ENCODE measurements around the gene LLGL2. TPM values are rescaled to one million over a fixed set of nuclear protein-coding genes. Genes with fewer than 3 reads are reported as not detected.
"Not testable (repeated sequence)": the region's sequence is repeated elsewhere in the genome, so short reads cannot be mapped to it uniquely, and the experiment has no call there.

The LLGL2 gene
- total RNA-seq, 2 experiments from 2014 or later: 10.6 to 13.1 TPM

- POLR2A ChIA-PET: not testable (repeated sequence)
- CTCF ChIA-PET: interaction anchor here (0.6 kb wide), 2 partner anchors 141 to 409 kb away, joined by 4 read pairs; no protein-coding TSS in a partner anchor
Measured at GRCh38 chr17:75593430-75593829, 67.9 kb downstream of the LLGL2 start.

GRCh38 chr17:75594499-75595283, 69.2 kb downstream of the LLGL2 start:
- ChIA-PET CTCF (no interaction called here), POLR2A (no interaction called here)

GRCh38 chr17:75595284-75595919, 69.9 kb downstream of the LLGL2 start:
- ChIA-PET CTCF (no interaction called here), POLR2A (no interaction called here)

GRCh38 chr17:75595920-75596313, 70.4 kb downstream of the LLGL2 start:
- CTCF ChIA-PET: interaction anchor here (1.2 kb wide), 1 partner anchor 17 kb away, joined by 3 read pairs; no protein-coding TSS in a partner anchor
- POLR2A ChIA-PET: no interaction called here

GRCh38 chr17:75596320-75597087, 71.0 kb downstream of the LLGL2 start:
- ChIA-PET CTCF (interaction anchor here (0.6 to 1.7 kb wide), 3 partner anchors 18 to 367 kb away, joined by 3 to 8 read pairs (median 3); partner anchors contain the start of gene SMIM5), POLR2A (no interaction called here)

GRCh38 chr17:75601057-75601987, 75.8 kb downstream of the LLGL2 start:
- CTCF ChIA-PET: interaction anchor here (0.6 to 2.4 kb wide), 22 partner anchors 8 to 152 kb away, joined by 3 to 14 read pairs (median 4); partner anchors contain the start of genes MYO15B and SMIM5
- POLR2A ChIA-PET: no interaction called here

- POLR2A ChIA-PET: no interaction called here
- CTCF ChIA-PET: interaction anchor here (1.3 to 2.4 kb wide), 5 partner anchors 11 to 147 kb away, joined by 3 to 14 read pairs (median 6); partner anchors contain the start of gene SMIM5
Measured at GRCh38 chr17:75602644-75603043, 77.1 kb downstream of the LLGL2 start.

- ChIA-PET POLR2A (no interaction called here), CTCF (interaction anchor here (2.2 to 2.4 kb wide), 2 partner anchors 47 to 147 kb away, joined by 5 to 7 read pairs; no protein-coding TSS in a partner anchor)
Measured at GRCh38 chr17:75603123-75603522, 77.6 kb downstream of the LLGL2 start.

GRCh38 chr17:75604034-75604695, 78.7 kb downstream of the LLGL2 start:
- POLR2A ChIA-PET: no interaction called here
- CTCF ChIA-PET: interaction anchor here (0.7 kb wide), 1 partner anchor 182 kb away, joined by 3 read pairs; no protein-coding TSS in a partner anchor

GRCh38 chr17:75605790-75606189, 80.3 kb downstream of the LLGL2 start:
- CTCF ChIA-PET: interaction anchor here (1.0 kb wide), 1 partner anchor 27 kb away, joined by 3 read pairs; no protein-coding TSS in a partner anchor
- POLR2A ChIA-PET: no interaction called here

- CTCF ChIA-PET: no interaction called here
- POLR2A ChIA-PET: no interaction called here
Measured at GRCh38 chr17:75607086-75607485, 81.6 kb downstream of the LLGL2 start.

GRCh38 chr17:75610103-75610984, 84.8 kb downstream of the LLGL2 start:
- ChIA-PET POLR2A (interaction anchor here (0.6 kb wide), 1 partner anchor 14 kb away, joined by 3 read pairs; no protein-coding TSS in a partner anchor), CTCF (no interaction called here)

- POLR2A ChIA-PET: no interaction called here
- CTCF ChIA-PET: interaction anchor here (0.7 to 1.7 kb wide), 4 partner anchors 11 to 21 kb away, joined by 3 to 6 read pairs (median 4); partner anchors contain the start of gene SMIM5
Measured at GRCh38 chr17:75611851-75612429, 86.4 kb downstream of the LLGL2 start.

GRCh38 chr17:75612906-75613626, 87.6 kb downstream of the LLGL2 start:
- CTCF ChIA-PET: interaction anchor here (1.0 to 1.7 kb wide), 2 partner anchors 12 to 20 kb away, joined by 3 to 4 read pairs; partner anchors contain the start of gene SMIM5
- POLR2A ChIA-PET: no interaction called here

GRCh38 chr17:75614006-75614405, 88.5 kb downstream of the LLGL2 start:
- CTCF ChIA-PET: interaction anchor here (0.5 to 1.0 kb wide), 2 partner anchors 19 to 136 kb away, joined by 3 read pairs; partner anchors contain the start of gene SMIM5
- POLR2A ChIA-PET: no interaction called here

Data from activated CD8-positive, alpha-beta memory T cell treated with anti-CD3 and anti-CD28 coated beads for 36 hours (primary cell).